GM21367 (cell line): ENCODE data around the gene TUT1.
"Not testable (repeated sequence)": the region's sequence is repeated elsewhere in the genome, so short reads cannot be mapped to it uniquely, and the experiment has no call there.

Experiments
- ATAC-seq: cut with Tn5 transposase; IDR thresholded peaks from one replicate; pipeline ENCODE4 v1.9.1; 2021; ENCODE audit not compliant: unreplicated experiment

Gene TUT1

DNA sequence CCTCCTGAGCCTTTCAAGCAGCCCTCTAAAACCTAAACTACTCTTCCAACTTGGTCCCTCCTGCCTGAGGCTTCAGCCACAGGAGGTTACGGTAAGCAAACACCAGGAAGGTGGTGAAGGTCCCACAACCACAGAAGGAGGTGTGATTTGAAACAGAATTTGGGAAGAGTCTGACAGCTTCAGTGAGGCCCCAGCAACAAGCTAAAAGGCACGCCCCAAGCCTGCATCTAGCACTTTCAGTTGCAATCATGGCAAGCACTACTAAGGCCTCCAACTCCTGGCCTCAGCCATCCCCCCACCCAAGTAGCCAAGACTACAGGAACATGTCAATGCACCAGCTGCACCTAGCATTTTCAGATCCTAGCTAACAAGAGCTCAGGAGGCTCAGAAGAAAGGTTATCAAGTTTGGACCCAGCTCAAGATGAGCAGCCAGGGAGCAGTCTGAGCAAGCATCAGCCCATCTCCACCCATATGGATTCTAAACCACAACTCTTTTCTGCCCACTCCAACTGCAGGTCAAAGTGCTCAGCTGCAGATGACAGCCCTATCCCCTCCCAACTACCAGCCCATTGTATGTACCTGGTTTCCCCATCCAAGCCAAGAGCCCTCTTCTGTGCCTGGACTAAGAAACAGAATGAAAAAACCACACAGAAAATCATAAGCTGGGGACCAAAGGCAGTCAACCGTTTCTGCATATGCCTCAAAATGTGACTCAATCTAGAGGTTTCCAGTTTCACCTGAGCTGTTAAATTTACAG is 34.3 kb downstream of the TUT1 start:
- ATAC-seq = no peak

DNA sequence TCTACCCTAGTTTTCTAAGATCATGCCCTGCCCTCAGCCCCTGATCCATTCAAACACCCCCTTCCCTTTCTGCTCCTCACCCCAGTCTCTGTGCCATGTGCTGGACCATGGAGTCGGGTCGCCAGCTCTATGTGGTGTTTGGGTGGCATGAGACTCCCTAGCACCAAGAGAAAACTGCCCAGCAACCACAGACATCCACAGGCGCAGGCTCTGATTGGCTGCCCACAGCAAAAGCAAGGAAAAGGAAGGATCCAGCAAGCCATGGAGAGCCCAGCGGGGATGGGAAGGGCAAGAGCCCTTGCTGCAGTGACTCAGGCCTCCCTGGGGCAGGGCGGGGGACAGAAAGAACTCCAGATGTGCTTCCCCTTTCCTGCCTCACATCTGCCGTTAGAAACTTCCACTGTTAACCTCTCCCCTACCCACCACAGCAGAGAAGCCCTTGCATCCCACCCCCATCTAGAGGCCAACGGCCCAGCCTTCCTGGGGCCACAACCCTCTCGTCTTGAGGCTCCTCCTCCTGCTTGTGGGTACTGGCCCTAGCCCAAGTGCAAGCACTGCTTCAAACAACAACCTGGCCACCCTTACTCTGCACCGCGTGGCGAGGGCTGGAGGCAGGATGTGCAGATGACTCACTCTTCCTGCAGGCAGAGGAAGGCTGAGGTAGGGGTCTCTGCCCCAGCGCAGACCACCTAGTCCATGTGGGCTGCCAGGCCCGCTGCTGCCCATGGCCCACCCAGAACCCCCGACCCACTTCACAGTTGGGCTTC is 35.0 kb downstream of the TUT1 start:
- peak; percentile 33 for ATAC-seq

- no peak for ATAC-seq
Measured at GRCh38 chr11:62555464-62556107, 35.7 kb downstream of the TUT1 start.

DNA sequence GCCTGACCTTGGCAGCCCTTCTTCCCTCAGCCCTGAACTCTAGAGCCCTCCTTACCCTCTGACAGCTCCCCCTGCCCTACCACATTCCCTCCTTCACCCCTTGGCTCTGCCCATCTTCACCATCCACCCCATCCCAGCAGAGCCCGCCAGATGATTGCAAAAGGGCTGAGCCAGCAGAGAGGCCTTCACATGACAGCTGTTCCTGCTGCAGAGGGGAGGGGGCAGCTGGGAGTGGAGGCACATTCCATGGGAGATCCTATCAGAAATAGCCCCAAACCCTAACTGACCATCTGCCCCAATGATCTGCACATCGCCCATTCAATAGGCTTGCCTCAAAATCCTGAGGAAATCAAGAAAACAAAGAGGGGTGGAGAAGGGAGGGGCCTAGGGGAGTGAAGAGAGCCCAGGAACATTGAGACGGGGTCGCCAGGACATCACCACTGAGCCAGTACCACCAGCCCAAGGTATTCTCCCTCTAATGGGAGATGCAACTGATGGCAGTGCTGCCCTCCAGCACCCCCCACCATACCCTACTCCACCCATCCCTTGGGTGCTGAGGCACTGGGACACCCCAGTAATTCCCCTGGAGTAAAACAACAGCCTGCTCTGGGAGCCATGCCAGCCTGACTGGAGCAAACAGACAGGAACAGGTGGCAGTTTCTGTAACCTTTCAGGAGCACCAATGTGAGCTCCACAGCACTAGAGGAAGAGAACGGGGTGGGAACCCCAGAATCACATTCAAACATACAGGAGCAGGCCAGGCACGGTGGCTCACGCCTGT is 36.7 kb downstream of the TUT1 start:
- no peak for ATAC-seq

- no peak for ATAC-seq
Measured at GRCh38 chr11:62553839-62554361, 37.4 kb downstream of the TUT1 start.

DNA sequence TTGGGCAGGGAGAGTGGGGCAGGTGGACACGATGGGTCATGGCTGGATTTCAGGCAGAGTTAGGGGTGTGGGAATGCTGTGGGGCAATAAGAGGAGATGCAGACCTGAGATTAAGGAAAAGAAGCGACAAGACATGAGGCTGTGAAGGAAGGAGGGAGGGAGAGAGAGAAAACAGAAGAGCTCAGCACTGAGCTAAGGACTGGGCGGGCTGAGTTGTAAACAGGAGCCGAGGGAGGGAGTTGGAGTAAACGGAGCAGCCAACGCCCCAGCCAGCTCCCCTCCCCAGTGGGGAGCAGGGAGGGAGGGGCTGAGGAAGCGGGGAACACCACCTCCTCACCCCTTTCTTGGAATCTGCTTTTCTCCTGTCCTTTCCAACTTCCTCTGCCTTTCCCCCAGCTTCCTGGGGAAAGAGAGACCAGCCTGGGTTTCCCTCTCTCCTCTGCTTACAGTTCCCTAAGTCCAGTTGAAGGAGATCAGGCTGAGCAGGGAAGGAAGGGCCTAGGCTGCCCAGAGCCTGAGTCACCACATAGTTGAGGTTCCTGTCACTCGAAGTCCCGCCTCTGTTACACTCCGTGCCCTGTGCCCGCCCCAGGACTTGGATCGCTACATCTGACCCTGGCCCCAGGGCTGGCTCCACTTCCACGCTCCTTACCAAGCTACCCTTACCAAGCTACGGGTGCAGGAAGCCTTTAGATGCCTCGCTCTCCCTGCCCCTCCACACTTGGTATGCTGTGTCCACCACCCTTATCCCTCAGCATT is 38.1 kb downstream of the TUT1 start:
- no peak for ATAC-seq

- no peak for ATAC-seq
Measured at GRCh38 chr11:62552485-62553079, 38.7 kb downstream of the TUT1 start.

- ATAC-seq = not testable (repeated sequence)
Measured at GRCh38 chr11:62550478-62550877, 40.8 kb downstream of the TUT1 start.

DNA sequence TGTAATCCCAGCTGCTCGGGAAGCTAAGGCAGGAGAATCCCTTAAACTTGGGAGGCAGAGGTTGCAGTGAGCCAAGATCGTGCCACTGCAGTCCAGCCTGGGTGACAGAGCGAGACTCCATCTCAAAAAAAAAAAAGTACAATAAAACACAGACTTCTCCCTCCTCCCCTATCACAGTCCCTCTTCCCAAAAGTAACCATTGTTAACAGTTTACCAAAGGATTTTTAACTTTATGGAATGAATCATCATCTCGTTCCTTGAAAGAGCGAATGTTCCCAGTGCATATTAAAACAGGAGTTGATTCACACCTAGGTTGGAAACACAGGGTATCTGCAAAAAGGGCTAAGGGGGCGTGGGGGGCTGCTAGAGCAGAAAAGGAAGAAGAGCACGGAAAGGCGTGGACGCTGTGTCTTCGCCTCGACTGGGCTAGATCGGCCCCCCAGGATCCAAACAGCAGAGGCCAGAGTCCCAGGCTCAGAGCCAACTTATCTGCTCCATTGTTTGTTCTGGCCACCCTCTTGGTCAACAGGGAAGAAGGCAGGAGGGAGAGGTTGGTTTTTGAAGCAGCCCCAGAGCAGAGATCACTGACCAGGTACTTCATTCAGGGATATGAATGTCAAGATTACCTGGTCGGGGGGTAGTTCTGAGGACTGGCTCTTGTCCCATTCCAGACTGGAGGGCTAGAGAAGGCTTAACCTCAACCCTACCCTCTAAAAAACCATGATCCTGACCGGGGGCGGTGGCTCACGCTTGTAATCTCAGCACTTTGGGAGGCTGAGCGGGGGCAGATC is 42.6 kb downstream of the TUT1 start:
- ATAC-seq = no peak

- ATAC-seq = no peak
Measured at GRCh38 chr11:62547691-62548281, 43.5 kb downstream of the TUT1 start.

- ATAC-seq = no peak
Measured at GRCh38 chr11:62546929-62547625, 44.2 kb downstream of the TUT1 start.

- ATAC-seq = no peak
Measured at GRCh38 chr11:62546244-62546928, 44.9 kb downstream of the TUT1 start, which contains the start of gene AHNAK. TSS of gene AHNAK (minus strand) at chr11:62546806. CDS start at chr11:62536098, 10,708 bp downstream.

- no peak for ATAC-seq
Measured at GRCh38 chr11:62545437-62546243, 45.7 kb downstream of the TUT1 start.

DNA sequence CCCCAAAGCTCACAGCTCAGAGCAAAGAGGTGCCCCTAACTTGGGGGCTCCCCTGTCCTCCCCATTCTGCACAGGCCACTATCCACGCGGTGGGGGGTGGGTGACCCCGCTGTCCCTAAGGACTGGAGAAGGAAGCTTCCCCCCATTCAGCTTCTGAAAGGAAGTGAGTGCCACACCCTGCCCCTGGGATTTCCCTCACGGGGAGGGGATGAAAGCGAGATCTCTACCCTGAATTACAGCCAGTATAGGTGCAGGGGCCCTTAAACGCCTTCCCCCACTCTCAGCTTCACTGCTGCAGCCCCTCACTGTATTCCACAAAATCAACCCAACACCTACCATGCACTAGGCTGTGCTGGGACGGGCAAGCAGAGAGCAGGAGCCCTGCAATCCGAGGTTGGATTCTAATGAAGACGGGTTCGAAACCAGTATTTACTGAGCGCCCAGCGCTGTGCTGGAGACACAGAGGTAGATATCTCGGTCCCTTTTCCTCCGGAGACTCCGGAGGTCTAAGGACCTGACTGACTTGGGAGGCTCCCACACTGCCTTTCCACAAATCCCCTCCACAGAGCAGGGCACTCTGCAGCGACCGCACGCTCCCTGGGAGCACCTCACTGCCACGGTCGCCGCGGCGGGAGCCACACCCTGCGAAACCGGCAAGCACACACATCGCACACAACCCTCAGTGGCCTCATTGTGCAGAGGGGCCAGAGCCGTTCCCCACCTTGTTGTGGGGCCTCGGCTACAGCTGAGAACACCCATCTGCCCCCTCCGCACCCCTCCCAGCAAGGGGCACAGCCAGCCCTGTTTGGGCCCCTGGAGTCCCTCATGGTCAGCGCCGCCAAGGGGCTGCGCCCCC is 46.5 kb downstream of the TUT1 start:
- no peak for ATAC-seq

- ATAC-seq = no peak
Measured at GRCh38 chr11:62543680-62544444, 47.5 kb downstream of the TUT1 start.
